HG03108 (cell line): ENCODE data around the gene CPT1C.
"Not testable (repeated sequence)": the region's sequence is repeated elsewhere in the genome, so short reads cannot be mapped to it uniquely, and the experiment has no call there.

ENCODE experiments used
- ATAC-seq: cut with Tn5 transposase; IDR thresholded peaks from one replicate; pipeline ENCODE4 v1.9.1; 2021; ENCODE audit warnings: moderate library complexity; ENCODE audit not compliant: unreplicated experiment

CPT1C gene

GRCh38 chr19:49700563-49700962, 9.6 kb downstream of the CPT1C start:
- no peak for ATAC-seq

GRCh38 chr19:49701271-49701786, 10.4 kb downstream of the CPT1C start:
- ATAC-seq: no peak

GRCh38 chr19:49704888-49705642, 14.1 kb downstream of the CPT1C start:
- ATAC-seq: no peak

- no peak for ATAC-seq
These were observed 15.0 kb downstream of the CPT1C start for GRCh38 chr19:49705919-49706318.

- no peak for ATAC-seq
These were observed 19.5 kb downstream of the CPT1C start for GRCh38 chr19:49710372-49710951.

GRCh38 chr19:49712397-49712859, 21.5 kb downstream of the CPT1C start:
- no peak for ATAC-seq

GRCh38 chr19:49713236-49713845, 22.4 kb downstream of the CPT1C start:
- ATAC-seq: no peak

GRCh38 chr19:49716154-49716553, 25.2 kb downstream of the CPT1C start:
- ATAC-seq: no peak

GRCh38 chr19:49718511-49718910, 27.6 kb downstream of the CPT1C start:
- no peak for ATAC-seq

GRCh38 chr19:49718991-49719390, 28.1 kb downstream of the CPT1C start:
- no peak for ATAC-seq

GRCh38 chr19:49719420-49719819, 28.5 kb downstream of the CPT1C start:
- ATAC-seq: not testable (repeated sequence)

- ATAC-seq: no peak
These were observed 36.5 kb downstream of the CPT1C start for GRCh38 chr19:49727217-49728030.

GRCh38 chr19:49730166-49730565, 39.2 kb downstream of the CPT1C start:
- ATAC-seq: no peak

GRCh38 chr19:49738268-49738667, 47.4 kb downstream of the CPT1C start:
- ATAC-seq: no peak

GRCh38 chr19:49739098-49739497, 48.2 kb downstream of the CPT1C start:
- no peak for ATAC-seq

GRCh38 chr19:49739933-49740332, 49.0 kb downstream of the CPT1C start:
- ATAC-seq: no peak

GRCh38 chr19:49741210-49741844, 50.4 kb downstream of the CPT1C start:
- no peak for ATAC-seq

GRCh38 chr19:49744946-49745381, 54.0 kb downstream of the CPT1C start:
- no peak for ATAC-seq

- ATAC-seq: no peak
These were observed 55.5 kb downstream of the CPT1C start for GRCh38 chr19:49746206-49746958.
